GM21447 (cell line): ENCODE data around the gene HOXD9.

Experiments used
- ATAC-seq: cut with Tn5 transposase; IDR thresholded peaks from one replicate; pipeline ENCODE4 v1.9.1; 2021; ENCODE audit not compliant: unreplicated experiment

The HOXD9 gene

DNA sequence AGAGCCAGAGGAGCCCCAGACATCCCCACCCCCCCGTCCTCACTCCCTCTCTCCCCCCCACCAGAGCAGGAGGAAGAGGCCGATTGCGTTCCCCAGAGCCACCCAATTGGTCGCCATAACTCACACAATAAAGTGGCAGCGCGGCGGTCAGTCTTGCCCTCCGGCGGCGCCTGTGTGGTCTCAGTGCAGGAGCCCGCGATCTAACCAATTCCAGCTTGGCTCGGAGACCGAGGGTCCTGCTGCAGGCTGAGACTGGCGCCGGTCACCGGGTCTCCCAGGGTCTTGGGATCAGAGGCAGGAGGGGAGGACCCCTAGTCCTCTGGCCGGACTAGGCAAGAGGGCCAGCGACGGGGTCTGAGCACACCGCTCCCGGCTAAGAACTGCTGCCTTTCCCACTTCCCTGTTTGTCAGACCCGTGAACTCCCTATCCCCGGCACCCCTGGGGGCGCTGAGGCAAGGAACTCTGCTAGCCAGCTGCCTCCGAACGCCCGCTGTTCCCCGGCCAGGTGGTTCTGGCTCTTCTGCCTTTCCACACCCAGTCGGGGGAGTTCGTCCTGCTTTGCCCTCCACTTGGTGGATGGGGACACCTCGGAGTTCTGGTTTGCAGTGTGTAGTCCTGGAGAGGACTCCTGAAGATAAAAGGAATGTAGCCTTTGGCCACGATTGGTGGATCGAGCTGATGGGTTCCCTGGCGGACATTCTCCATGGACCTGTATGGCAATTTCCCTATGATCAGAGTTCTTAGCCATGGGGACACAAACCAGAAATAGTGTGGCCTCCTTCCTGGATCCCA is 24.0 kb upstream of the HOXD9 start:
- no peak for ATAC-seq

DNA sequence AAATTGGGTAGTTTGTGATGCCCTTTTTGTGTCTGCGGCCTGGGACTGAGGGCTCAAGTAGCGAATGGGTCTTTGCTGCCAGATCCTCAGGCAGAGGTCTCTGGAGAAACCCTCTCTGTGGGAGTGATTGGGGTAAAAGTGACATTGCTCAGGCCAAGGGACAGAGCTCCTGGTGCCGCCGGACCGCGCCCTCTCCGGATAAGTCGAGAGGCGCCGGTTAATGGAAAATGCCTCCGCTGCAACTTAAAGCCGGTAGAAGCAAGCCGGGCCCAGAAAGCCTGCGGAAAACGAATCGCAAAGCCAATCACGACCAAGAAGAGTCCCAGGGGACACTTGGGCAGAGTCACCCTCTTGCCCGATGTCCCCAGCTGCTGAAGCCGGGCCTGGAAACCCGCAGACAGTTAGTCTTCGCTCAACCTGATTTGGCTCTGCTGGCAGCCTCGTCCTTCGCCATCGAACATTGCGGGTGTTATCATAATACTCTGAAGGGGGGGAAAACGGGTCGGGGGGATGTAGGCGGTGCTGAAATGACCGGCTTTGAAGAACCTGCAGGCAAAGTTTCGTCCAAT is 23.3 kb upstream of the HOXD9 start:
- ATAC-seq, result no peak

DNA sequence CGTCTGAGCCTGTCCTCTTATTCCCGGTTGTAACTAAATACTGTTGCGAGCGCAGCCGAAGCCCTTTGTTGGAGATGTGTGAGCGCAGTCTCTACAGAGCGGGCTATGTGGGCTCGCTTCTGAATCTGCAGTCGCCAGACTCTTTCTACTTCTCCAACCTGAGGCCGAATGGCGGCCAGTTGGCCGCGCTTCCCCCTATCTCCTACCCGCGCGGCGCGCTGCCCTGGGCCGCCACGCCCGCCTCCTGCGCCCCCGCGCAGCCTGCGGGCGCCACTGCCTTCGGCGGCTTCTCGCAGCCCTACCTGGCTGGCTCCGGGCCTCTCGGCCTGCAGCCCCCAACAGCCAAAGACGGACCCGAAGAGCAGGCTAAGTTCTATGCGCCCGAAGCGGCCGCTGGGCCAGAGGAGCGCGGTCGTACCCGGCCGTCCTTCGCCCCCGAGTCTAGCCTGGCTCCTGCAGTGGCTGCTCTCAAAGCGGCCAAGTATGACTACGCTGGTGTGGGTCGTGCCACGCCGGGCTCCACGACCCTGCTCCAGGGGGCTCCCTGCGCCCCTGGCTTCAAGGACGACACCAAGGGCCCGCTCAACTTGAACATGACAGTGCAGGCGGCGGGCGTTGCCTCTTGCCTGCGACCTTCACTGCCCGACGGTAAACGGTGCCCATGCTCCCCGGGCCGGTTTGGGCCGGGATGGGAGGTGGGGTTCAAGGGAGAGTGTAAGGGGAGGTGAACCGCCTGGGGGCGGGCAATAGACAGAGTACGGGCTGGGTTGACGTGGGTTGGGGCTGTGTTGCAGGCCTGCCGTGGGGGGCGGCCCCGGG is 22.6 kb upstream of the HOXD9 start, which contains the start of gene HOXD12:
TSS of gene HOXD12 (plus strand) at position 68 of the 819 bp plus-strand sequence. CDS start at position 75, 7 bp downstream.
- ATAC-seq, result no peak

DNA sequence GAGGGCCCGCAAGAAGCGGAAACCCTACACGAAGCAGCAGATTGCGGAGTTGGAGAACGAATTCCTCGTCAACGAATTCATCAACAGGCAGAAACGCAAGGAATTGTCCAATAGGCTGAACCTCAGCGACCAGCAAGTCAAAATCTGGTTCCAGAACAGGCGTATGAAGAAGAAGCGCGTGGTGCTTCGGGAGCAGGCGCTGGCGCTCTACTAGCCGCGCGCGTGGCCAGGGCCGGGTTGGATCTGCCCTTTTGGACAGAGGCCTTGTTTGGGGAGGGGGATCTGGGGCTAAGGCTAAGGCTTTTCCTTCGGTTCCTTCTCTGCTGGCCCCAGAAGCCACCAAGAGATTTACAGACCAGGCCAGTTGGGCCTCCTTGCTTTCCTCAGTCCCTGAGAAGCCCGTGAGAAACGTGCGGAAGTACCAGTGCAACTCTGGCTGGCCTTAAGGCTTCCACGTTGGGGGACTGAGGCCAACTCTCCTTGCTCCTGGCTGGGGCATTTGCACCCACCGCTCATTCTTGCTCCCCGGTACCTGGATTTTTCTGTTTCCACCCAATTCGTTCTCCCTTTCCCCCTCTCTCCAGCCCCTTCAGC is 21.9 kb upstream of the HOXD9 start:
- no peak for ATAC-seq

DNA sequence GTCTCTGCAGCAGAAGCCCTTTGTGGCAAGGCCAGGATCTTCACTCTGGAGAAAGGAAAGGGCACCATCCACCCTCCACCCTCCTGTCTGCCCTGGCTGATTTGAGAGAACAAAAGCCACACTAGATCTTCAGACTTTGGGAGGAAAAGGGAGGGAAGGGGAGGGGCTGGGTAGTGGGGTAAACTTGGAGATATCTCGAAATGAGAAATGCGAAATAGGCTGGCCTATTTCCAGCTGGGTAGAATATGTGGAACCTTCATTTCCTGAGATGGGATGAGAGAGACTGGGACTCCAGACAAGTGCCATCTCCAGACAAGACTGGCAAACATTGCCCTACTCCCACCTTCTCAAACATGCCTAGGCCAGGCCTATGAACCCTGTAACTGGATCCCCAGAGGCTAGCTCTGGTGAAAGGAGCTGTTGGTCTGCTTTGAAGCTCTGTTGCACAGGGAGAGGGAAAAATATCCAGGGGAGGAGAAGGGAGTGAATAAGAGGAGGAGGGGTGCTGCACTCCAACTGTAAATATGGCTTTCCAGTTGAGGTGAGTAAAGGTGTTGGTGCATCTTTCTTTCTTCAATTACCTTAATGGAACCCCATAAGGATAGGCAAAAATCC is 21.2 kb upstream of the HOXD9 start:
- ATAC-seq, result no peak

DNA sequence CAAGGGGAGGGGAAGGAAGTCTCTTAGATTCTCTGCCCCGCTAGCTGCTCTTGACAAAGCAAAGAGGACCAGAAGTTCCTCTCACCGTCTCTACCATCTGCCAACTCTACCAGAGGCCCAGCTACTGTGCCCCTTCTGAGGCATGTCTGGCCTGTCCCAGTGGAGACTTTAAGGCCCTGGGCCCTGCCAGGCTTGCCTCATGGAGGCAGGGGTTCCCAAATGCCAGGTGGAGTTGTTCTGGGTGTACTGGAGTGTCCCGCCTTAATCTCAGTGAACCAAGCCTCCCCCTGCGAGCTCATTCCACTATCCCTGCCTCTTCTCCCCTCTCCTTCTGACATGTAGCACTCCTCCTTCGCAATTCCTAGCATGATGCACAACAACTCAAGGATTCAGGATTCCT is 20.7 kb upstream of the HOXD9 start:
- no peak for ATAC-seq

DNA sequence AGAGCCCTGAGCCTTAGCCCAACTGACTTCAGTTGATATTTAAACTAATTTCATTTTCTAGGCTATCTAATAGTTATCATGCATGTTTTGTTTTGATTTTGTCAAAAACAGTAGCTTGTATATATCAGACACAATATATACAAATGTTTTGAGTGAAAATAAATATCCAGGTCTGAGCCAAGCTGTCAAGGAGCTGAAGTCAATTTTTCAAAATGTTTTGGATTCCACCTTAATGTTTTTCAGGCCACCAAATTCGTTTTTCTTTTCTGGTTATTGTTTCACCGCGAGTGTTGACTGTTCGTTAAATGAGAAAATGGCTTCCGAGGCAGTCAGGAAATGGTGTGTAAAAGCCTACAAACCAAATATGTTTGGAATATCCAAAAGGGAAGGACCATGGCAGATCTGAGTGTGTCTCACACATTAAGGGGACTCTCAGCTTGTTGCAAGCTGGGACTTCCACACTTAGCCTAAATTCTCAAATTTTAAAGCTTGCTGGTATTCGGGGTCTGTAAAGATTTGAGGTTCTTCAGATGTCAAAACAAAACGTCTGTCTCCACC is 20.1 kb upstream of the HOXD9 start:
- ATAC-seq, result no peak

DNA sequence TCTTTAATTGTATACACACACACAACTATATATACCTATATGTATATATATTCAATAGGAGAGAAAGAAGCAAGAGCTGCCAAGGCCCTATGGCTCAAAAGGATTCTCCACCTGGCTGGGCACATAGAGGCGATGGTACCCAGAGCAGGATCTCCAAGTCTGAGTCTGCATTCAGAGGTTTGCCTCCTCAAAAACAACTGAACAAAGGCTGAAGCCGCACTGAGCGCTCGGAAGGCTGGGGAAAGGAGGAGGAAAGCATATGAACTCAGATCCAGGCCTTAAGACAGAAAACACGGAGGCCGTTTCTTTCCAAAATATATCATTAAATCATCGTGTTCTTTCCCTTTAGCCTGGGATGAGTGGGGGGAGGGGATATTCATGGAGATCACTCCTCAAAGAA is 19.3 kb upstream of the HOXD9 start:
- ATAC-seq, result no peak

DNA sequence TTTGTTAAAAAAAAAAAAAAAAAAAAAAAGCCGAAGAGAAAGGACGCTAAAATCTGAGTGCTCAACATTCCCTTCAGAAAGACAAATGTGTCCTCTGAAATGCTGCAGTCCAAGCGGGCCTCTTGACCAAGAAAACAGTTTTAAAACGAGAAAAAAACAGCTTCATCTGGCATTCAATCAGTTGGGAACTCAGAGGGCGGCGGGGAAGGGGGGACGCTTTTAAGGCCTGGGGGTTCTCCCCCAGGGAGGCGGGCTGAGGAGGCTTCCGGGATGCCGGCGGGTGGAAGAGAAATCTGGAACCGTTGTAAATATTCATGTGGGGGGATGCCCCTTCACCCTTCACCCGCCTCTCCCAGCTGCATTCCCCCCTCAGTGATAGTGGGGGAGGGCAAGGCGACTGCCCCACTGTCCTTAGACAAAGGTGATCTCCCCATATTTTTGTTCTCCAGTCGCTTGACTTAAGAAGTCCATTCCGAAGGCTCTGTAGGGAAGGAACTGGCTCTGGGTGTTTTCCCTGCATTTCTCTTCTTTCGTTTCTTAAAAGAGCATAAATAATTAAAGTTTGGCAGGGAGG is 18.7 kb upstream of the HOXD9 start:
- no peak for ATAC-seq

DNA sequence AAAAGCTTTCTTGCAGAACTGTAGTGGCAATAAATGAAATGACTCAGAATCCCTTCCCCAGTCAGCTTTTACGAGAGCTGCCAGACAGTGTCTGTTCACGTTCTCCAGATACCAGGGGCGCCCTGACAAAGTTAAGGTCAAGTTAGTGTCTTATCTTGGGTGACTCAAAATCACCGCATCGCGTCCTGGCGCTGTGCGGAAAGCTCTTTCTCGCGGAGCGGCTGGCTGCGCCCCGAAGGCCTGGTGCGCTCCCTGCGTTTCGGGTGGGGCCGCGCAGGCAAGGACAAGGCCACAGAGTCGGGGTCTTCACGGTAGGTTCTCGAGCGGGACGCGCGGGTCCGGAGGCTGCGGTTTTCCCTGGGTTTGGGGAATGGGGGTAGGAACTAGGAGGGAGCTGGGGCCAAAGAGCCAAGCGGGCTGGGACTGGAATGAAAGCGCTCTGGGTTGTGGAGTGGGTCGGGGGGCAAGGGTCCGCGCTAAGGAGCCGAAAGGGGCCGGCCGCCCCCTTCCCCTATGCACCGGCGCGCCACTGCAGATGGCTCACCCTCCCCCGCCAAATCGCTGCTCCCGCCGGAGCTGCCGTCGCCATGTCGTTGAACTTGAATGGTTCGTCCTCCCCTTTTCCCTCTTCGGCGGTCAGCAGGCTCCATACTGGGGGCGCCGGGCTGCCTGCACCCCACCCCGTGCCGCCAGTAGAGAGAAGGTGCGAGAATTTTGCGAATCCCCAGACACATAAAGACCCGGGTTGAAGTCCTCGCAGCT is 18.0 kb upstream of the HOXD9 start:
- no peak for ATAC-seq

DNA sequence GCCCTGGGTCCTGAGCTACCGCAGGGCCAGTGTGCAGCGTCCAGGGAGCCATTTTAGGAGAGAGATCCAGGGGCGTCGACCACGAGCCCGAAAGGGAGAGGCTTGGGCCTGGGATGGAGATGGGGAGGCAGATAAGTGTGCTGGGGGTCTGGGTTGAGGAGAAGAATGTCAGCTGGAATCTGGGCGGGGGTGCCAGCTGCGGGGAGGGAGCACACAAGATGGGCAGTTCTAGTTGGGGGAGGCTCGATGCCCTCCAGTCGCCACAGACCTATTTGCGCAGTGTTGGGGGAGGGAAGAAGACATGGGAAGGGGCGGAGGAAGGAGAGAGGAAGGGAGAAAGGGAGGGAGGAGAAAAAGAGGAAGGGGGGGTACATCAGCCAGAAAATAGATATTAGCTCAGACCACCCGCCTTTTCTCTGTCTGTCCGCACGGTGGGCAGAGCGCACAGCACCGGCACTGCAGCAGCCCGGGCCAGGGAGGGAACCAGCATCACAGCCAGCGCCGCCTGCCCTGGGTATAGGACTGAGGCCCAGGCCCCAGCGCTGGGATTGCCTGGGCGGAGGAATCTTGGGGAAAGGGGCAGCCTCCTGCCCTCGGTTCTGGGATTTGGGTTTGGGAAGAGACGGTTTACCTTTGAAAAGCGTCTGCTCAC is 17.3 kb upstream of the HOXD9 start:
- ATAC-seq, result no peak

DNA sequence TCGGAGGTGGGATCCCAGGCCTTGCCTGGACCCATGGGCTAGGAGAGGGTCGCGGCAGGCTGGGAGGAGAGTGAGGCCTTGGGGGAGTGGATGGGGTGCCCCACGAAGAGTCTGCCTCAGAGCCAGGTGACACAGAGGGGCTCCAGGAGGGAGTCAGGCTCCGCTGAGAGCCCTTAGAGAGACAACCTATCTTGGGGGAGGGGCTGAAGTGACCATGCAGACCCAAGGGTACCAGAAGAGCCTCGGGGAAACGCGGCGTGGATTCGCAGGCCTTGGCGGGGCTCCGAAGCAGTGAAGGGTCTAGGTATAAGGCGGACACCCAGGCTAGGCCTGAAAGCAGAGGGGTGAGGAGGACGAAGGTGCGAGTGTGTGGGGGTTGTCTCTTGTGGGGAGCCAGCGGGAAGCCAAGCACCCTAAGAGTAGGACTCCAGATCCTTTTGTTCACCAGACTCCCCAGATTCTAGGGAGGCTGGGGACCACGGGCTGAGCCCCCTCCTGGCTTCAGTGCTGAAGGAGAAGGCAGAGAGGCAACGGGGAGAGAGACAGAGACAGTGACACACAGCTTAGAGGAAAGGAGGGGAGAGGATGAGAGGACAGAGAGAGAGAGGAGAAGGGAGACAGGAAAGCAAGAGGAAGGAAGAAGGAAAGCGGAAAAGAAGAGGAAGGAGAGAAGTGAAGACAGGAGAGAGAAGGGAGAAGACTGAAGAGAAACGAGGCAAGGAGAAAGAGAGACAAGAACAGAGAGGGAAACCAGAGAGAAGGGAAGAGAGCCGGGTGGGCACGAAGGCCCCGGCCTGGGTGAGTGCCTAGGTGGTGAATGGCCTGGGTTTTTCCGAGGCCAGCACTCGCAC is 16.6 kb upstream of the HOXD9 start:
- ATAC-seq, result no peak

DNA sequence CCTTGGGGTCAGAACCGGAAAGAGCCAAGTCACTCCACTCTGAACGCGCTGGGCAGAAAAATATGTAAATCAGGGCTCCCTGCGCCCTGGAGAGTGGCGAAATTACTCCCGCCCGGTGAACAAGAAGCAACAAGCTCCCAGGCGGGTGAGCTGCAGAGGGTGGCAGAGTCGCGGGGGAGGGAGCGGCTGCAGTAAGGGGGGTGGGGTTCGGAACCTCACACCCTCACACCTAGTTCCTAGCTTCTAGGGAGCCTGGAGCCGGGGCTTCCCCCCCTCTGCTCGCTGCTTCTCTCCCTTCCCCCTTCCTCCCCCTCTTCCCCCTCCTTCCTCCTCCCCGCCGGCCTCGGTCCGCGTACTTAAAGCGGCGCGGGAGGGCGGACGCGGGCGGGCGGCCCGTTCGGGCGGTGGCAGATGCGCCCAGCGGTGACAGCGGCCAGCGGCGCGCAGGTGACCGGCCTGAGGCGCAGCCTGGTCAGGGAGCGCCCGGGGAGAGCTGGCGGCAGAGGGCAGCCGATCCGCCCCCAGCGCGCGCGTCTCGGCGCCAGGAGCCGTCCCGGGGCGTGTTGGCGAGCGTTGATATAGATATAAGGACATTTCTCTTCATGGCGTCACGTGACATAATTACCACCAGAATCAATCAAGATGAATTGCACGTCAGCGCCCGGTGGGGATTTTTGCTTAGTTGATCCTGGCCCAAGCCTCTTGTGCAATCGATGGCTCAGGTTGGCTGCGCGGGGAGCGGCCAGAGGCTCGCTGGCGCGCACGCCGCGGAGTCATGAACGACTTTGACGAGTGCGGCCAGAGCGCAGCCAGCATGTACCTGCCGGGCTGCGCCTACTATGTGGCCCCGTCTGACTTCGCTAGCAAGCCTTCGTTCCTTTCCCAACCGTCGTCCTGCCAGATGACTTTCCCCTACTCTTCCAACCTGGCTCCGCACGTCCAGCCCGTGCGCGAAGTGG is 15.7 kb upstream of the HOXD9 start, which contains the start of gene HOXD11:
TSS of gene HOXD11 (plus strand) at position 700 of the 959 bp plus-strand sequence. CDS start at position 776, 76 bp downstream.
- ATAC-seq, result no peak

DNA sequence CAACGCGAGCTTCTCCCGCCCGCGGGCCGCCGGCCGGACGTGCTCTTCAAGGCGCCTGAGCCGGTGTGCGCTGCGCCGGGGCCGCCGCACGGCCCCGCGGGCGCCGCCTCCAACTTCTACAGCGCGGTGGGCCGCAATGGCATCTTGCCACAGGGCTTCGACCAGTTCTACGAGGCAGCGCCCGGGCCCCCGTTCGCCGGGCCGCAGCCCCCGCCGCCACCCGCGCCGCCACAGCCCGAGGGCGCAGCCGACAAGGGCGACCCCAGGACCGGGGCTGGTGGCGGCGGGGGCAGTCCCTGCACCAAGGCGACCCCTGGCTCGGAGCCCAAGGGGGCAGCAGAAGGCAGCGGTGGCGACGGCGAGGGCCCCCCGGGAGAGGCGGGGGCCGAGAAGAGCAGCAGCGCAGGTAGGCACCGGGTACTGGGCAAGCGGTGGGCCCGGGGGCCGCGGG is 14.8 kb upstream of the HOXD9 start:
- no peak for ATAC-seq

DNA sequence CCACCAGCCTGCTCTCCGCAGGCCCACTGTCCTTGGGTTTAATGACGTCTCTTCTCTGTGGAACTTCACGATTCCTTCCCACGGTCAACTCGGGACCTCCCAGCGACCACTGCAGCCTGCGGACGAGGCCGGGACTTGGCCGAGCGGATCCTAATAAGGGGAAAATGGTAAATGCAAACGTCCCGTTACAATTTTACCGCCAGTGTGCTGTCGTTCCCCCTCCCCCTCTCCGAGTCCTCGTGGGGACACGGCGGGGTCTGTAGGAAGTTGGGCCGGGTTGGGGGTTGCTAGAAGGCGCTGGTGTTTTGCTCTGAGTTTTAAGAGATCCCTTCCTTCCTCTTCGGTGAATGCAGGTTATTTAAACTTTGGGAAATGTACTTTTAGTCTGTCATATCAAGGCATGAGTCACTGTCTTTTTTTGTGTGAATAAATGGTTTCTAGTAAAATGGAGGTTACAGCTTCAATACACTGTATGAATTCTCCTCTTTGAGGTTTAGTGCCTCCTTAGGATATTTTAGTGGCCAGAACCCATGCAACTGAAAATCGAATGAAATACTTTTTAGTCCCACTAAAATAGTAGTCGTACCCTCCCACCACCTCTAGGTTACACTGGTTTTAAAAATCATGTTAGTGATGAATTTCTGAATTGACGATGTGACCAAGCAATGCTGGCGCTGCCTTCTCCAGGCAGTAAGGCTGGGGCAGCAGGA is 13.2 kb upstream of the HOXD9 start:
- no peak for ATAC-seq

DNA sequence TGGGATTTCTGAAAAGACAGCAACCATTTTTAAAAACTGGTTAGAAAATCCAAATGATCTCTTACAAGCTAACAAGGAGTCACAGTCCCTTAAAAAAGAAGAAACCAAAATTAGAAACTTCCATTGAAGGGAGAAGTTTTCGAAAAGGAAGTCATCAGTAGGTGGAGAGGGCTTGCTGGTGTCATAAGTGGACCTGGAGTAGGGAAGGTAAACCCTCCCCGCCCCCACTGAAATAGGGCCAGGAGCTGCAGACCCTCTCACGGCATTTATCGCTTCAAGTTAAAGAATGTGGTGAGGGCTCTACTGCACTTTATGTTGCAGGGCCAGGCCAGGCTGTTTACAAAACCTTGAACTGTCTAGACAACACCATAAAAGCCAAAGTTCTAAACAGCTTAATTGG is 12.6 kb upstream of the HOXD9 start:
- ATAC-seq, result no peak
